NCI-H128 (cell line): ENCODE measurements around the gene PRDX6.
"Not testable (repeated sequence)": the region's sequence is repeated elsewhere in the genome, so short reads cannot be mapped to it uniquely, and the experiment has no call there.

Experiments
- DNase-seq: peaks from one replicate; lab custom pipeline; 2025; ENCODE audit not compliant: unreplicated experiment; lab: John Stamatoyannopoulos, UW

PRDX6 gene

DNA sequence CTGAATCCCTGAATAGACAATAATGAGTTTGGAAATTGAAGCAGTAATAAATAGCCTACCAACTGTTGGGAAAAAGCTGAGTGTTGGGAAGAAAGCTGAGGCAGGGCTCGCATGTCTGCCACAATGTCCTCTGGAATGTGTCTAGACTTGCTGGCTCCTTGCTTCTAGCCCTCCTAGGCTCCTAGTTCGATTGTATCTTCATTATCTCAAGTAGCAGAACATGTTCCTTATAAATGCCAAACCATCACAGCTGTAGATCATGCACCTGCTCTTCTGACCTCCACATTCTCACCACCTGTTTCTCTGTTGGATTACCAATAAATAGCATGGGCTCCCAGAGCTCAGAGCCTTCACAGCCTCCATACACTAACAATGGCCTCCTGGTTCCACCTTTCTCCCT, 12.9 kb upstream of the PRDX6 start:
- not testable (repeated sequence) for DNase-seq

DNA sequence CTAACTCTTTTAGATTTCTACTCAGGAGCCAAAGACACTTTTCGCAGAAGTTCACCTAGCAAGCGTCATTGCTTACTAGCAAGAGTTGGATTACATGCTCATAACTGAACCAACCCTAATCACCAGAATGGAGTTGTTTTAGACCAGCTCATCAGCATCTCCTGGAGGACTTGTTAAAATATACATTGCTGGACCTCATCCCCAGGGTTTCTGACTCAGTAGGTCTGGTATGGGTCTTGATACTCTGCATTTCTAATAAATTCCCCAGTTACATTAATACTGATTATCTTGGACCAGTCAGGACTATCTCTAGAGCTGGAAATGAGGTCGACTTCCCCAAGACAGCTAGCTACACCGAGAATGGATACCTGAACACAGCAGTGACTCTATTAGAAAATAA, 9.7 kb upstream of the PRDX6 start:
- DNase-seq, result no peak

DNA sequence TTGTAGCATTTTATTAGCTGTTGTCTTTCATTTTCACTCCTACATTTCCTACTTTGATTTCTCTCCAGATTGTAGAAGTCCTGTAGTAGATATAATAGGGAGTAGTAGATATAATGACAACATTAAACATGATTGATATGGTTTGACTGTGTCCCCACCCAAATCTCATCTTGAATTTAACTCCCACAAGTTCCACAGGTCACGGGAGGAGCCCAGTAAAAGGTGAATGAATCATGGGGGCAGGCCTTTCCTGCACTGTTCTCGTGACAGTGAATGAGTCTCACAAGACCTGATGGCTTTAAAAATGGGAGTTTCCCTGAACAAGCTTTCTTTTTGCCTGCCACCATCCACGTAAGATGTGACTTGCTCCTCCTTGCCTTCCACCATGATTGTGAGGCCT, 7.5 kb upstream of the PRDX6 start:
- DNase-seq, result no peak

DNA sequence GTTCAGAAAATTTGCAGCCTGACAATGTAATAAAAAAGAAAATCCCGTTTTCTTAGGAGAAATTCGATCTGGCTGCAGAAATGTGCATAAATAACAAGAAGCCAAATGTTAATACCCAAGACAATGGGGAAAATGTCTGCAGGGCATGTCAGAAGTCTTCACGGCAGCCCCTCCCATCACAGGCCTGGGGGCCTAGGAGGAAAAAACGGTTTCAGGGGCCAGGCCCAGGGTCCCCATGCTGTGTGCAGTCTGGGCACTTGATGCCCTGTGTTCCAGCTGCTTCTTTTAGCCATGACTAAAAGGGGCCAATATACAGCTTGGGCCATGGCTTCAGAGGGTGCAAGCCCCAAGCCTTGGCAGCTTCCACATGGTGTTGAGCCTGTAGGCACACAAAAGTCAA, 6.5 kb upstream of the PRDX6 start:
- DNase-seq, result no peak

DNA sequence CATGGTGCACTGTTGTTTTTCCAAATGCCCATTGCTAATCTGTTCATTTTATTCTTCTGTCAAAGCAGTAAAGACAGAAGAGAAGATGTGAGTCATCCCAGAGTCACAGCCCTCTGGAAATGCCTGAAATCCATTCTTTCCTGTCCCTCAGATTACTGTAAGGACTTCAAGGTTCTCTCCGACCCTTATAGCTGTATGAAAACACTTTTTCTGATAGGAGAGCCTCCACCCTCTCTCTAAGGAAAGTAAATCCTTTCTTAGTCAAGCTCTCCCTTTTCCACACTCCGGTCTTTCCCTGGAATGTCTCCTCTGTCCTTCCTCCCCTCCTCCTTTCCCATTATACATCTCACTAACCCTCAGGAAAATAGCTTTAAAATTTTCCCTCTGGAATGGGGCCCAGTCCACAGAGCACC, 3.5 kb upstream of the PRDX6 start:
- no peak for DNase-seq

DNA sequence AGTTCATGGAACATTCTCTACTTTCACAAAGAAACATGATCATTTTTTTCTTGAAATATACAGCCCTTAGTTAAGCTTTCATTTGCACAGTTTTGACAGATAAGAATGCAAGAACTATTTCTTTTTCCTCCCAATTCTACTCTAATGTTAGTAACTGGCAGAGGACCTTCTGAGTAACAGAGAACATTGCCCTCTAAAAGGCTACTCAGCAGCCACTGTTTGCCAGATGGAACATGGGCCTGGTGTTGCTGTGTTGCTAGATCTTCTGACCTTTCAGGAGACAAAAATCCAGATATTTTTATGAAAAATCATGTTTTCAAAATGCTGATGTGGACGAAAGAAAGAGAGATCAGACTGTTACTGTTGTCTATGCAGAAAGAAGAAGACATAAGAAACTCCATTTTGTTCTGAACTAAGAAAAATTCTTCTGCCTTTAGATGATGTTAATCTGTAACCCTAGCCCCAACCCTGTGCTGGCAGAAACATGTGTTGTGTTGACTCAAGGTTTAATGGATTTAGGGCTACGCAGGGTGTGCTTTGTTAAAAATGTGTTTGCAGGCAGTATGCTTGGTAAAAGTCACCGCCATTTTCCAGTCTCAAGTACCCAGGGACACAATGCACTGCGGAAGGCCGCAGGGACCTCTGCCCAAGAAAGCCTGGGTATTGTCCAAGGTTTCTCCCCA, 2.9 kb upstream of the PRDX6 start:
- DNase-seq, result no peak

DNA sequence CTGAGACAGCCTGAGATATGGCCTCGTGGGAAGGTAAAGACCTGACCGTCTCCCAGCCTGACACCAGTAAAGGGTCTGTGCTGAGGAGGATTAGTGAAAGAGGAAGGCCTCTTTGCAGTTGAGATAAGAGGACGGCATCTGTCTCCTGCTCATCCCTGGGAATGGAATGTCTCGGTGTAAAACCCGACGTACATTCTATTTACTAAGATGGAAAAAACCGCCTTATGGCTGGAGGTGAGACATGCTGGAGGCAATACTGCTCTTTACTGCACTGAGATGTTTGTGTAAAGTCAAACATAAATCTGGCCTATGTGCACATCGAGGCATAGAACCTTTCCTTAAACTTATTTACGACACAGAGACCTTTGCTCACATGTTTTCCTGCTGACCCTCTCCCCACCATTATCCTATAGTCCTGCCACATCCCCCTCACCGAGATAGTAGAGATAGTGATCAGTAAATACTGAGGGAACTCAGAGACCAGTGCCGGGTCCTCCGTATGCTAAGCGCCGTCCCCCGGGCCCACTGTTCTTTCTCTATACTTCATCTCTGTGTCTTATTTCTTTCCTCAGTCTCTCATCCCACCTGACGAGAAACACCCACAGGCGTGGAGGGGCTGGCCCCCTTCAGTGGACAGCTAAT, 2.2 kb upstream of the PRDX6 start:
- not testable (repeated sequence) for DNase-seq

DNA sequence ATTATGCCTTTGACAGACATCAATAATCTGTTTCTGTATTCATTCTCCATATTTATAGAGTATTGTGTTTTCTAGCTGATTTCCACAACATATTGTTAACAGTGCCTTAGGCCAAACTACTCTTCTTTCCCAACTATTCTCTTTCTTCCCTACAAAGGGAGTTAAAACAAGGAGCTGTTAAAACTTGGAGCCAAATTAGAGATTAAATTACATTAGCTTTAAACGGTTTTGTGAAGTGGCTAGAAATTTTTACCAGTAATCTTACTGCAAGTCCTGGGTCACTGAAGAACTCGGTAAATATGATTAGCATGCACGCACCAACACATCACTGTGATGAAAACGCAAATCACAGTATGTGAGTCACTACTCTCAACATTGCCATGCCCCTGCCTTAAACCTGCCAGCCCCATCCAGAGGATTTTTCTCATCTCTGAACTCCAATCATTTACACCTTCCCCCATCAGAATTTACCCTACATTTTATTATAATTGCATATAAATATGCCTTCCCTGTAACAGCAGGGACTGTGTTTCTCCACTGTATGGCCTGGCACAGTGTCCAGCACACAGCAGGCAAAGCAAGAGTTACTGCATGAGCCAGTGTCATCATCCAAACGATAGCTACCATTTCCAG, 1.5 kb upstream of the PRDX6 start:
- DNase-seq, result no peak

DNA sequence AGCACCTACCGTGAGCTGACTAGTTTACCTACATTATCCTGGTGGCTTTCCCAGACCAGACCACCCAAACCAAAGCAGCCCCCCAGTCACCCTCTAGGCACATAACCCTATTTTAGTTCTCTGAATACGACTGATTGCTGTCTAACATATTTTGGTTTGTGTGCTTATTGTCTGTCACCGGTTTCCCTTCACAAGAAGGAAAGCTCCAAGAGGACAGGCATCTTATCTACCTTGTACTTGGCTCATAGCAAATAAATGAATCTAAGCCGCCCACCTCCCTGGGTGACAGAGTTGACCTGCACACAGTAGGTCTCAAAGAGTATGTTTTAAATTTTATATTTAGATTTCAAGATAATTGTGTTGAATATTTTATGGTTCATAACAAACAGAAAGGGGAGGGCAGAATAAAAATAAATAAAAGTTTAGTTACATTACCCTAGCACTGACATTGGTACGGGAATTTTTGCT, 904 bp upstream of the PRDX6 start:
- DNase-seq, result no peak

DNA sequence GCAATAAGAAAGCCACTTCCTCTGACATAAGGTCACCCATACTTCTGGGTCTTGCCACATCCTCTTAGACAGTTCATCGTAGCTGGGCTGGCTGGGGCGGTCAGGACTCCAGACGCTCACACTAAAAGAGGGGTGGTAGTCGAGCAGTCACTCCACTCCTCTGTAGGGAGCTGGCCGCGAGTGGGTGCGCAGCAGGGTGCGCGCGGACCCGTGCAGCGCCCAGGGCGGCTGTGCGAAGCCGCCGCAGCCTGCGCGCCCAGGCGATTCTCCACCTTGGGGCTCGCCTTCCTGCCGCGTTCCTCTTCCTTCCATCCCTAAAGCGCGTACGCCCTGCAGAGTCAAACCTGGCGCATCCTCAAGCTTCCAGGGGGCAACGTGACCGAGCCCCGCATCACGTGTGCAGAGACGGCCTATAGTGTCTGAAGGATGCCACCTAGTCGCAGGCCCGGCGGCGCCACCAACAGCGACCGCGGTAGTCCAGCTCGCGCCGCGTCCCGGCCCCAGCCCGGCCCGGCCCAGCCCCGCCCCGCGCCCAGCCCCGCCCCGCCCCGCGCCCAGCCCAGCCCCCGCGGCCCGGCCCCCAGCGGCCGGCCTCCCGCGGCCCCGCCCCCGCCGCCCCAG, 360 bp upstream of the PRDX6 start:
- peak; percentile 70 for DNase-seq

DNA sequence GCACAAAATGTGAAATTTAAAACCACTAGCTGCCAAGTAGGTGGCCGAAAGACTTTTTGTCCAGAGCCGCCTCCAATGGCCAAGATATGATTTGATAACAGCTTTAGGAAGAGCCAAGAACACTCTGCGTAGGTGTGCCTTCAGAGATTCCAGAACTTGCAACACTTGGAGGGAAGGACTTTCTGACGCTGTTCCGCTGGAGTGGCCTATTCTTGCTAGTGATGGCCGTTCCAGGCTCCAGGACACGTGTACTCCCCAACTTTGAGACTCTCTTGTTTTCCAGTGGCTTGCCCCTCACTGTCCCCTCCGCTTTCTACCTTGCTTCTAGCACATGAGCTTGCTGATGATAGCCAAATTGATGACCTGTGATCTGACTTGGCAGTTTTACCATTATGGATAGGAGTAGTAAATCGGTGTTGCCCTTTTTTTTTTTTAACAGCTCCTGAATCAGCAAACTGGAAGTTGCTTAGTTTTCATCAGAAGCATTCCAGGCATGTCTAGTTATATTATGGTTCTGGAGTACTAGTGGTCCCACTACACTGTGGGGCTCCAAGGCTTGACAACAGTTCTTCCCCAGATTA, 1.0 kb downstream of the PRDX6 start:
- no peak for DNase-seq

DNA sequence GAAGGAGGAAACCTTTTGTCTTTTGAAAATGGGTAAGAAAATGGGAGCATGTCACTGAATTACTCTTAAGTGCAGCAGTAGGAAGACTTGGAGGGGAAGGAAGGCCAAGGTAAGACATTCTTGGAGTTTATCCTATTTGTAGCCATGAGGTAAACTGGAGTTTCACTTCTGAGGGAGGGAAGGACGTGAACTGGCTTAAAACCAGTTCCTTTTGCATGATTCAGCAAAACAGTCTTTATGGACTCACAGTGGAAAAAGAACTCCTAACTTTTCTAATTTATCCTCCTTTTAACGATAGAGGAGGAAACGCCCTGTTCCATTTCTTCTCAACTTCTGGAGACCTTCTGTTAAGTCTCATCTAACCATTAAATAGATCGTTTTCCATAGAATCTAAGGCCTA, 2.5 kb downstream of the PRDX6 start:
- no peak for DNase-seq

DNA sequence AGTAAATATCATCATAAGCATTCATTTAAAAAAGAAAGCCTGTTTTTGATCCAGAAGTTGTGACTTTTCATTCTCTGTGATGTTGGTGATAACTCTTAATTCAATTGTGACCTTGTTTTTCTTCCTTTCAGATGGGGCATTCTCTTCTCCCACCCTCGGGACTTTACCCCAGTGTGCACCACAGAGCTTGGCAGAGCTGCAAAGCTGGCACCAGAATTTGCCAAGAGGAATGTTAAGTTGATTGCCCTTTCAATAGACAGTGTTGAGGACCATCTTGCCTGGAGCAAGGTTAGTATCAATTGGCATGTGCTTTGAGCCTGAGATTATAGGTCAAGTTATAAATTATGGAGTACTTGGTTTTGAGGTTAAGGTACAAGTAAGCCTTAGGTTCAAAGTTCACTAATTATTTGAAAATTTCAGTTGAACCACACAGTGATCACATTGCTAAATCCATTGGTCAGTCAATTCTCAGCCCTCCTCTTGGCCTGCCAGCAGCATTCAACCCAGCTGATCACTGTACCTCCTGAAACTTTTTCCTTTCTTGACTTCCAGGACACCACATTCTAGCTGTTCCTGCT, 4.1 kb downstream of the PRDX6 start:
- DNase-seq, result no peak

DNA sequence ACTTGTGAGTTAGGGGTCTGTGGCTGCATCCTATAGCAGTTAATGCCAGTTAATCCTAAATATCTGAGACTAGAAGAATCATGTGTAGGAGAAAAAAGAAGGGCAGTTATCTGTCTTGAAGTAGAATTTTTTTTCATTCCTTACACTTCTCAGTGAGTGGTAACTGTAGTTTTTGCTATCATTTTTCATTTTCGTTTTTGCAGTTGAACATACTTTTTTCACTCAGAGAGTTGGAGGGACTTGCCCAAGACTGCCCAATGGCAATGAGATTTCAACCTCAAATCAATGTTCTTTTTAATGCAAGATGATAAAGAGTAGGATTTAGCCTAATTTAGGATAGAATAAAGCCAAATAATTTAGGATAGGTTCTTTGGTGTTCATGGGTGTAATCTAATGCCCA, 5.5 kb downstream of the PRDX6 start:
- no peak for DNase-seq

DNA sequence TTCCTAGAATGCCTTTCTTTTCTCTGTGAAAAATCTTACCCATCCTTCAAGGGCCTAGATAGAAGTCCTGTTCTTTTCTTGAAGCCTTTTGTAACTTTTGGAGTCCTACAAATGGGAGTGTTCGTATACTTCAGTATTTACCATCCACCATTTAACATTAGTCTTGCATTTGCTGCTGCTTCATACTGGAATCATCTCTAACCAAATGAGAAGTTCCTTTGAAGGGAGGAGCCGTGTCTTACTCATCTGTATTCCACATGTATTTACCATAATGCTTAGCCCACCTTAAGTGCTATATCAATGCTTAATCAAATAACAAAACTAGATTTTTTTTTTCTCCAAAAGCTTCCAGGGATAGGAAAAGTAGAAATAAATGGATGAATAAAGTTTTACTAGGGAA, 7.1 kb downstream of the PRDX6 start:
- no peak for DNase-seq

DNA sequence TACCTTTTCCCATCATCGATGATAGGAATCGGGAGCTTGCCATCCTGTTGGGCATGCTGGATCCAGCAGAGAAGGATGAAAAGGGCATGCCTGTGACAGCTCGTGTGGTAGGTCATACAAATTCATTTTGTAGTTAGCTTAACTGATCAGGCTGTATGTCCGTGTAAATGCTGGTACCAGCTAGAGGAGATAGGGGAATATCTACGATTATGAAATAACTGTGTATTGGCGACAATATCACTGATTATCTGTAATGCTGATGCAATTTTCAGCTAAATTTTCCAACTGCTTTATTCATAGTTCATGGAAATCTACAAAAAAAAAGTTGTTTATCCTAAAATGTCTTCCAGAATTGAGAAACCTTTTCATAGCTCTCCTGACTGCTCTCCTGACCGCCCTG, 8.3 kb downstream of the PRDX6 start:
- no peak for DNase-seq

DNA sequence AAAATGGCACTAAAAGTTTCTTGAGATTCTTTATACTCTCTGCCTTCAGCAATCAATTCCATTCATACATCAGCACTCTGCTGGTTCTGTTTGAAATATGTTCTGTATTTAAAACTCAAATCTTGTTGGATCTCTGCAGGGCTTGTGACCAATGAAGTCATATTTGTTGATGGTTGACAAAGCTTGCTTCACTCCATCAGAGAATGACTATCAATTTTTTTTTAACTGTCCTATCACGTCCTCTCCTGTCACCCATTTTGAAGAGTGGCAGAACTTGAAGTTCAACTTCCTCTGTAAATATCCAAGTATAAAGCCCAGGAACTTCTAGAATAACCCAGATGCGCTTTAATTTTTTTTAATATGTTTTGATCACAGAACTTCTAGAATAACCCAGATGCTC, 10.9 kb downstream of the PRDX6 start:
- no peak for DNase-seq

DNA sequence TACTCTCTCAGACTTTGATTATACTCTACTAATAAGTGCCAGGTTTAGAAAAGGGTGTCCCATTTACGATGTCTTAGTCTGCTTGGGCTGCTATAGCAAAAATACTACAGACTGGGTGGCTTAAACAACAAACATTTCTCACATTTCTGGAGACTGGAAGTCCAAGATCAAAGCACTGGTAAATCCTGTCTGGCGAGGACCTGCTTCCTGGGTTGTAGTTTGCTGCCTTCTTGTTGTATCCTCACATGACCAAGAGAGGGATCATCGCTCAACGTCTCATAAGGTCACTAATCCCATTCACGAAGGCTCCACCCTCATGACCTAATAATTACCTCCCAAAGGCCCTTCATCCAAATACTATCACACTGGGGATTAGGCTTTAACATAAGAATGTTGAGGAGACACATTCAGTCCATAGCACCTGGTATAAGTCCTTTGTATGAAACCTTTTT, 12.0 kb downstream of the PRDX6 start:
- no peak for DNase-seq

DNA sequence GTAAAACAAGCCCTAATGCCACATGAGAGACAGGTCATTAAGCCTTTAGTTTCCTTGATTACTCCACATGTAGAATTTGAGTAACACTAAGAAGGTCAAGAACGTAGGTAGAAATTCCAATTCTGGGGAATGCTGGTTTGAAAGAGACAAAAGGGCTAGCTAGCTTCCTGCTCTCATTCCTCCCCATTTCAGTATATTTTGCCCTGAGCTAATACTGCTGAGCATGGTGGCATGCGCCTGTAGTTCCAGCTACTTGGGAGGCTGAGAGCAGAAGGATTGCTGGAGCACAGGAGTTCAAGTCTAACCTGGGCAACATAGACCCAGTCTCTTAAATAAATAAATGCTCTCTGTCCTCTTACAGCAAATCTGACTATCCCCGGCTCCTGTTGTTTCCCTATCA, 12.8 kb downstream of the PRDX6 start:
- no peak for DNase-seq

DNA sequence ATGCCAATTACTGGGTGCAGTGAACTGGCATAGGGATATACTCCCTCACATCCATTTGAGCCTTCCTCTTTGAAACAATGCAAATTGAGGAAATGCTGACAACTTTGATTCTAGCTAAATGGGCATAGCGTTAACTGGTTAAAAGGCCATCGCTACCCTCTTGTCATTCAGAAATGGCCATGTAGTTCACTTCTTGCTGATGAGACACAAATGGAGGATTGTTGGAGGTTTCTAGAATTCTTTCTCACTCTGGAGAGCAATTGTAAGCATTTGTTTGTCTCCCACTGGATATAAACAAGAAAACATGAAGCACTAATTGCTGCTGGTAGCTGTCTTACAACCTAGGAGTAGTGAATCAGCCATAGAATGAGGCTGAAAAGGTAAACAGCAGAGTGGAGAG, 14.4 kb downstream of the PRDX6 start:
- DNase-seq, result no peak

DNA sequence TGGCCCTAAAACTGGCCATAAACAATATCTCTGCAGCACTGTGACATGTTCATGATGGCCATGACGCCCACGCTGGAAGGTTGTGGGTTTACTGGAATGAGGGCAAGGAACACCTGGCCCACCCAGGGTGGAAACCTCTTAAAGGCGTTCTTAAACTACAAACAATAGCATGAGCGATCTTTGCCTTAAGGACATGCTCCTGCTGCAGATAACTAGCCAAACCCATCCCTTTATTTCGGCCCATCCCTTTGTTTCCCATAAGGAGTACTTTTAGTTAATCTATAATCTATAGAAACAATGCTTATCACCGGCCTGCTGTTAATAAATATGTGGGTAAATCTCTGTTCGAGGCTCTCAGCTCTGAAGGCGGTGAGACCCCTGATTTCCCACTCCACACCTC, 16.0 kb downstream of the PRDX6 start:
- DNase-seq, result not testable (repeated sequence)
